ENCODE results near the gene LY9.

DNA sequence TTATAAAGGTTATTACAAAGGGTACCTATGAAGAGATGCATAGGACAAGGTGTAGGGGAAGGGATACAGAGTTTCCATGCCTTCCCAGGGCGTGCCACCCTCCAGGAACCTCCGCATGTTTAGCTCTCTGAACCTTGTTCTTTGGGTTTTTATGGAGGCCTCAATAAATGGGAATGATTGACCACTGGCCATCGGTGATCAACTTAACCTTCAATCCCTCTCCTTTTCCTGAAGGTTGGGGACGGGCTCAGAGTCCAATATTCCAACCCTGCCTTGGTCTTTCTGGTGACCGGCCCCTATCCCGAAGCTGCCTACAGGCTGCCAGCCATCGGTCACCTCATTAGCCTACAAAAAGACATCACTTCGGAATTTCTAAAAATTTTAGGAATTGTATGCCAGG, 55.0 kb downstream of the LY9 start:
- TF ChIP-seq POLR2A (IDR thresholded peaks at IDR 0.05): no peak
- TF ChIP-seq, protein P1, sequence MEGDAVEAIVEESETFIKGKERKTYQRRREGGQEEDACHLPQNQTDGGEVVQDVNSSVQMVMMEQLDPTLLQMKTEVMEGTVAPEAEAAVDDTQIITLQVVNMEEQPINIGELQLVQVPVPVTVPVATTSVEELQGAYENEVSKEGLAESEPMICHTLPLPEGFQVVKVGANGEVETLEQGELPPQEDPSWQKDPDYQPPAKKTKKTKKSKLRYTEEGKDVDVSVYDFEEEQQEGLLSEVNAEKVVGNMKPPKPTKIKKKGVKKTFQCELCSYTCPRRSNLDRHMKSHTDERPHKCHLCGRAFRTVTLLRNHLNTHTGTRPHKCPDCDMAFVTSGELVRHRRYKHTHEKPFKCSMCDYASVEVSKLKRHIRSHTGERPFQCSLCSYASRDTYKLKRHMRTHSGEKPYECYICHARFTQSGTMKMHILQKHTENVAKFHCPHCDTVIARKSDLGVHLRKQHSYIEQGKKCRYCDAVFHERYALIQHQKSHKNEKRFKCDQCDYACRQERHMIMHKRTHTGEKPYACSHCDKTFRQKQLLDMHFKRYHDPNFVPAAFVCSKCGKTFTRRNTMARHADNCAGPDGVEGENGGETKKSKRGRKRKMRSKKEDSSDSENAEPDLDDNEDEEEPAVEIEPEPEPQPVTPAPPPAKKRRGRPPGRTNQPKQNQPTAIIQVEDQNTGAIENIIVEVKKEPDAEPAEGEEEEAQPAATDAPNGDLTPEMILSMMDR (IDR thresholded peaks at IDR 0.05): no peak
